Measurements from ENCODE around the gene BAIAP2L1.
A peak's percentile ranks its signal among the peaks of the same experiment; 100 is the strongest.

The BAIAP2L1 gene

DNA sequence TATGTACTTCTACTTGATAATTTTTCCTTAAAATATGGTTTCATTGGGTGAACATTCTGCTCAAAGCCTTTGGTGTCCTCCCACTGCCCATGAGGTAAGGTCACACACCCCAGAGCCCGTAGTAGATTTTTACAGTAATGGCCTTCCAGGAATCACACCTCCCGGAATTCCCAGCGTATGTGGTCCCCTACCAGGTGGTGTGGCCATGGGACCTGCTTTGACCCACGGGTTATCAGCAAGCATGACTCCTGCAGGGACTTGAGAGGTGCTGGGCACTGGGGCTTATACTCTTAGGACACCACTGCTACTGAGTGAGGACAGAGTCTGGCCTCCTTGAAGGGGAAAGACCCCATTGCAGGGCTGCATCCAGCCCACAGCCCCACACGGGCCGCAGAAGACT lies 42.2 kb downstream of the BAIAP2L1 start:
- DNase-seq (ENCODE audit: low spot score), result no peak

DNA sequence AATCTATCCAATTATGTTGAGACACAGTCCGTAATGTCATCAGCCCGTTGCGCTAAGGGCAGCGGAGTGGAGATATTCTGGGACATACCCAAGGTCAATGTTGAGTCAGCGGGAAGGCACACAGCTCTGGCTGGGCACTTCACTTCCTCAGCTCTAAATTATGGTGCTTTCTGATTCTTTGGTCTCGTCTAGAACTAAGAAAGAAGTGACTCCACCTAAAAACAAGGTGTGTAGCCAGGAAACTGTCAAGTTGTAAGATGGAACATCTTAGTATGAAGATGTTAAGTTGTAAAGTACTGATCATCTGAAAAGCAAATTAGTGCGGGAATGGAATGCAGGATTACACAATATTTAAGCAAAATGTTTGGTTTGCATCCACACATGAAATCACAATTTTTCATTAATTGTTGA lies 43.1 kb downstream of the BAIAP2L1 start:
- no peak for DNase-seq (ENCODE audit: low spot score)

DNA sequence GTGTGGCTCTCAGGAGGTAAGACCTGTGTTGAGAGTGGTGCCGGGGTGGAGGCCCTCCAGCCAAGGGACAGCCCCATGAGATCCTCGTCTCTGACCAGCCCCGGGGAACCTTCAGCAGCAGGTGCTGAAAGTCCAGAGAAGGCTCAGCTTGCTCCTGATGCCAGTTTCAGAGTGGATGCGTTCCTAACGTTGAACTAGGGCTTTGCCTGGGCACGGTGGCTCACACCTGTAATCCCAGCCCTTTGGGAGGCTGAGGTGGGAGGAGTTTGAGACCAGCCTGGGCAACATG lies 45.7 kb downstream of the BAIAP2L1 start:
- no peak for DNase-seq (ENCODE audit: low spot score)

DNA sequence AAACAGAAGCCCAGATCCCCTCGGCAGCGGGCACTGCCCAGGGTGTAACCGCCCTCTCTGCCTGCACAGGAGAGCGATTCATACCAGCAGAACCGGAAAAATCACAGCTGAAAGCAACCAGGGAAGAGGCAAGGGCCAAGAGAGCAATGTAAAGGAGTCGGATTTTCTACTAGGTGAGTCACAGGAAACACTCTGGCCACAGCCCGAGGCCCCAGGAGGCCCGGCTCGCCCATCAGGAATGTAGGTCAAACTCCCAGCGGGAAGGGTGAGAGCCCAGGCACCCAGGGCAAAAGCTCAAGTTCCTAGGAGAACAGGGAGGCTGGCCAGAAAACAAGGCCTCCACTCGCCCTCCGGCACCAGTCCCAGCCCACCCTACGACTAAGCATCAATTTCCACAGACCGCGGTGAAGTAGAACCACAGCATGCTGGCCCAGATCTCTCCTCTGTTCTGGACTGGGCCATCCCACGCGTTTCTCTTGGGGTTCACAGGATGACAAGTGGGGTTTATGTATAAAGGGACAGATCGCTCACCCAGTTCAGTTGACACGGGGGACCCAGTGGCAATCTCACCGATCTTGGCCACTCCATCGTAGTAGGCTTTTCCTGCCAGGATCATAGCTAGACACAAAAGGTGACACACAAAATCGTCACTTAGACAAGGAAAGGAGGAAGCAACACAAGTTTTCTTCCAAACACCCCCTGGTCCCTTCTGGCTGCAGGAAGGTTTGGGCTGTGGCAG lies 46.2 kb downstream of the BAIAP2L1 start:
- DNase-seq (ENCODE audit: low spot score), result no peak

DNA sequence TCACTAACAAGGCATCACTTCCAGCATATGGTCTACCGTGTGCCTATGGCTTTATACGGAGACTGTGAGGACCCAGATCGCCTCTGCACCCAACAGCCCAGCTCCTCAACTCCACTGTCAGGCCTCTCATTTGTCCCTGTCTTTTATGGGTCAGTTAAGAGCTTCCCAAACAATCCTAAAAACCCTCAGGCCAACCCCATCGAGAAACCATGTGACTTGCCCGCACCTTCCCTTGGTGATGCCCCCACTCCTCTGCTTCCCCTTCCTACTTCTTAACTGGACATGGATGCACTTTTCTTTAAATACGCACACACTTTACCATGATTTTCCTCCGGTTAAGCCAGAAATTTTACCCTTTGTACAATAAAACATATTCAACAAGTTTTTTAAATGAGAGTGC lies 46.8 kb downstream of the BAIAP2L1 start:
- no peak for DNase-seq (ENCODE audit: low spot score)

DNA sequence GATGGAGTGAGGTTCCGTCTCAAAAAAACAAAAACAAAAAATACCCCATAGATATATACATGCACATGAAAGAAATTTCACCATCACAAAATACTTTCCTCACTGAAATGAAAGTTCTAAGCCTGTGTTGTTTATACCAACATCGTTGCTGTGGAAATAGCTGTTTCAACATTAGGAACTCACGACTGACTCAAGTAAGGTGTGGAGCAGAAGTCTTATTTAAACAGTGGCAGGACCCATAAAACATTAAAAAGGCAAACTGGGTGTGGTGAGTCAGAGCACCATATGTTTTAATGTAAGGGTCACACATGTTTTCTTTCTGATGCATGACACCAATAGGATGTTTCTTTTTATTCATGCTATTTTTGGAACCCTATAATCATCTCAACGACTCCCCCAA lies 48.3 kb downstream of the BAIAP2L1 start:
- DNase-seq (ENCODE audit: low spot score), result no peak

GRCh38 chr7:98351136-98351535 lies 49.8 kb downstream of the BAIAP2L1 start:
- DNase-seq (ENCODE audit: low spot score), result no peak

DNA sequence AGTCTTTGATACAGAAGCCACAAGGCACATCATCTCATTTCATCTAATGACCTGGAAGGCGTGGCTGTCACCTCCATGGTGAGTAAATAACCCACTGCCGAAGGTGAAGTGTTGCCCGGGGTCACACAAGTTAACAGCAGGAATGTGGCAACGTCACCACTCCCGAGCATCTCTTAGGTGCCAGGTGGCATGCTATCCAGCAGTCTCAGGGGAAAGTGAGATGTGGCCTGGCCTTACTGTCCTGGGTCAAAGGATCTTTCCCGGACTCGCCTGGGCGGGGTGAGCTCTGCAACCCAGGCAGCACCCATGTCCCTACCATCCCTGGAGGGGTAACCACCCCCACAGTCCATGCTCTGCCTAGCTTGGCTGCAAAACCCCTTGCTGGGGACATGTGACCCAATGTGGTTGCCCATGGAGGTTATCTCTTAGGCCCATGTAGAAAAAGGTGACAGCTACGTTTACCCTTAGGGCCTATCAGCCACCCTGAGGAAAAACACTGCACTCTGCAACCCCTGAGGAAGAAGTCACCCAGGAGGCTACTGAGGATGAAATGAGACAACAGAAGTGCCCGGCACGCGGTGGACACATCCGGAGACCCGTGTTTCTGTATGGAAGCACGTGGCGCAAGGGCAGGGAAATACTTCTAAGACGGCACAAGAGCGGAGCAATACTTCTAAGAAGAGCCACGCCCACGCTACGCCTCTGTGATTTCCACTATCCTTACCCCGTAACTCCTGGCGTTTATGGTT lies 52.0 kb downstream of the BAIAP2L1 start:
- no peak for DNase-seq (ENCODE audit: low spot score)

GRCh38 chr7:98346515-98347069 lies 54.3 kb downstream of the BAIAP2L1 start:
- DNase-seq (ENCODE audit: low spot score), result no peak

GRCh38 chr7:98341106-98341505 lies 59.8 kb downstream of the BAIAP2L1 start:
- DNase-seq (ENCODE audit: low spot score), result no peak

GRCh38 chr7:98339043-98339442 lies 61.8 kb downstream of the BAIAP2L1 start:
- no peak for DNase-seq (ENCODE audit: low spot score)

GRCh38 chr7:98338441-98338840 lies 62.4 kb downstream of the BAIAP2L1 start:
- no peak for DNase-seq (ENCODE audit: low spot score)

DNA sequence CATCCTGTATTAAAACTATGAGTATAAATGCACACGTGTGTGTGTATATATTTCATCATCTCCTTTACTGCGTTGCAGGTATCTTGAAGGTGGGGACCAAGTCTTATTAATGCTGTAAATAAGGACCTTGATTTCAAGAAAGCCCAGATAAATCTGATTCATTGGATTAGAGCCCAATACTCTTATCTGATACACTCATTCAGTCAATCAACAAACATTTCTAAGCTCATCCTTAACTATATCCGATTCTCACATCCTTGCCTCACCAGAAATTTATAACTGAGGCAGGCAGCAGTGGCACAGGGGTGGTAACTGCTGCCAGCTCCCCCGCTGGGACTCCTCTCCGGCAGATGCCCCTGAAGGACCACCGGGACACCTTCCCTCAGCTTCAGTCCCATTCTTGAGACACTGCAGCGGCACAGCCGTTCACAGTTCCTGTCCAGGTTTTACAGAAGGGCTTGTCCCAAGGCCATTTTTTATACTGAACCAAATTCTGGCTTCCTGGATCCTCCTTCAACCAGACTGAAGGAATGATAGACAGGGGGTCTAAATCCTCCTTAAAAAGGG lies 65.4 kb downstream of the BAIAP2L1 start:
- DNase-seq (ENCODE audit: low spot score), result no peak

DNA sequence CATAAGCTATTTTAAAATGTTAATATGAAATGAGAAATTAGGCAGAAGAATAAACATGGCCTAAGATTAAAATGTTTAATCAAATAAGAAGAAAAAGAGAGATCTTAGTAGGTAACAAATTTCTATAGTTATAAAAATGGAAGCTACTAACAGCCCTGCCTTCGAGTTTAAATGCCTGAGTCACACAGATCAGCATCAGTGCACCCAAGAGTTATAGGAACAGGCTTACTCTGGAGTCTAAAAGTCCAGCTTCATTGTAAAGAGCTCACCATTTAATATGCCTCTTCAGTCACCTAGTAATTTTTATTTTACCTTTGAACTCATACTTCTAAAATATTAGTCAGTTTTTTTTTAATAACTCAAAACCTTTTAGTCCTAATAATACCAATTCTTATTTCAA lies 66.8 kb downstream of the BAIAP2L1 start:
- no peak for DNase-seq (ENCODE audit: low spot score)

DNA sequence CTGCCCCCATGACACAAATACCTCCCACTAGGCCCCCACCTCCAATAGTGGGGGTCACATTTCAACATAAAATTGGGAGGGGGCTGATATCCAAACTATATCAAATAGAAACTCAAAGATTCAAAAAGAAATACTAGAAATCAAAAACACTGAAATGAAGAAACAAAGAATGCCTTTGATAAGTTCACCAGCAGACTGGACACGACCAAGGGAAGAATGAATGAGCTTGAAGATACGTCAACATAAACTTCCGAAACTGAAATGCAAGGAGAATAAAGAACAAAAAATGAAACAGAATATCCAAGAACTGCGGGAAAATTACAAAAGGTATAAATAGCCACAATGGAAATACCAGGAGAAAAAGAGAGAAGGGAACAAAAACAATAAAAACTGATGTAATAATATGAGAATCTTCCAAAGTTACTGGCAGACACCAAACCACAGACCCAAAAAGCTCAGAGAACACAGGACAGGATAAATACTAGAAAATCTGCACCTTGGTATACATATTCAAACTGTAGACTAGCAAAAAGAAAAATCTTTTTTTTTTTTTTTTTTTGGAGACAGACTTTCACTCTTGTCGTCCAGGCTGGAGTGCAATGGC lies 69.9 kb downstream of the BAIAP2L1 start:
- DNase-seq (ENCODE audit: low spot score), result no peak

GRCh38 chr7:98329791-98330373 lies 71.0 kb downstream of the BAIAP2L1 start:
- no peak for DNase-seq (ENCODE audit: low spot score)

DNA sequence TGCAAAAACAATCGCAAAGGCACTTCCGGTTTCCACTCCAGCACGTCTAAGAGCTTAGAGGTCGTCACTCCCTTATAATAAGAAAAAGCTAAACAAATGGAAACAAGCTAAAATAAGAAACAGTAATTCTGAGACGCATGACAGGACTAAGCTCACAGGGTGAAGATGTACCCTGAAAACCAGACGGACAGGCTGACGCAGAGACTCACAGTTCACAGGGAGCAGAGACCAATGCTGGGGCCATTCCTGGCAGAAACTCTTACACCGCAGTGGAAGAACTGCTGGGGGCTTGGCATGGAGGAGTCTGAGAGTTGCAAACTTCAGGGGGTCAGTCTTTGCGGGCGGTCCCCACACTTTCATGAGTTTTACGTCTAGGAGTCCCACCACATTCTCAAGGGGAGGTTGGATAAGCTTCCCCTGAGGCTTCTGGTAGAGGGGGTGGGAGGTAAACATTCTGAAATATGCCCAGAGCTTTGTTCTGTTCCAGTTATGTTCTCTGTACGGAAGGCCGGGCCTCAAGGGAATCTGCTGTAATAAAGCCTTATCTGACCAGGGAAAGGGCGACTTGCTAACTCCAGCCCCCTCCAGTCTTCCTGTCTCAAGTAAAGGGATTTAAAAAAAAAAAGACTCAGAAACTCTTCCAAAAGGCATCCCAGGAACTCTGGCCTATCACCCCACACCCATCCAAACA lies 71.6 kb downstream of the BAIAP2L1 start:
- DNase-seq (ENCODE audit: low spot score), result no peak

DNA sequence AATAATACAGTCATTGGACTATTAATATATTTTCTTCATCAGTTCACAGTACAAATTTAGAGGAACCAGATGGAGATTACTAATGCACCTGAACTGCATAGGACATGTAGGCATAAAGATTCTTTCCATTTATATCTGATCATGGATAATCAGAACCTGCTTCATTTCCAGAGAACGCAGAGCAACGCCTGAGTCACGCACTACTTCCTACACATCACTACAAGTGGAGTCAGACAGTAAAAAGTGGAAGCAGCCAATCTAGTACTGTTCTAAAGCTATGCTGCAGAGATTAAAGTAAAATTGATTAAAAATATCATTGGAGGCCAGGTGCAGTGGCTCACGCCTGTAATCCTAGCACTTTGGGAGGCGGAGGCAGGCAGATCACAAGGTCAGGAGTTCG lies 76.1 kb downstream of the BAIAP2L1 start:
- DNase-seq (ENCODE audit: low spot score), result peak; percentile 68

GRCh38 chr7:98323597-98324322 lies 77.1 kb downstream of the BAIAP2L1 start:
- no peak for DNase-seq (ENCODE audit: low spot score)

DNA sequence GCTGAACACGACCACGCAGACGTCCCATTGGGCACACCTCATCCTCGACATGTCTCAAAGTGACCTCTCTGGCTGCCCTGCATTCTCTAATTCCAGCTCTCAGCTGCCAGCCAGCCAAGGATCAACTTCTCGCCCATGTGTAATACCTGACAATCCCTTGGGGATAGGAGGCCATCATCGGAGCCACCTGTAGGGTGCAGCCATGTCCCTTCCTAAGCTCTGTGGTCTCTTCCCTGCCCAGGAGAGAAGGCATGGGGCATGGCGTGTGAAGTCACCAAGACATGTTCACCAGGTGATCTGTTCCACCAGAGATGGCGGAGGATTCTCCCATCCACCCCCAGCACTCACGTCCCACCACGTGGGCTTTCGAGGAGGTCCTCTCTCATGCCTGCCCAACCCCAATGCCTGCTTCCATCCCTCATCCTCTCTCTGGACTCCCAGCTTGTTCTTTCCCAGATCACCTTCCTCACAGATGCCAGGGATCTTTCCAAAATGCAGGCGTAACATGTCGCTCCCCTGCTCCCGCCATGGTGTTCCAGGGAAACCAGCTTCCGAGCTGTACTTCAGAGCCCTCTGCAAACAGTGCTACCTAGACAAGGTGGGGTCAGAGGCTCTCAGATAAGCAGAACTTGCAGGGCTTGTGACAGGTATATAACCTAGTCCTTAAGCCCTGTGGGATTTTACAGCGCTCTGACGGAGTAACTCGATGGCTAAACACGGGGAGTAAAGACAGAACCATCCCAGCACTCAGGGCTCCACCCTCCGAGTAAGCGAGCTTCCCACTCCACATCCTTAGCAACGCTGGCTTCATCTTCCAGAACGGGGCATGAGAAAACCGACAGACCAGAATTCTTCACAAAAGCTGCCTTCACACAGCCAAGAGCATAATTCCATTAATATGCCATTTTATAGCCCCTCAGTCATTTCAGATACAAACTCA lies 78.3 kb downstream of the BAIAP2L1 start:
- DNase-seq (ENCODE audit: low spot score), result no peak

Measured in putamen (tissue), 1 donor.